Caco-2 (cell line): Measurements from ENCODE around the gene BRD1. TPM values are rescaled to one million over a fixed set of nuclear protein-coding genes. Genes with fewer than 3 reads are reported as not detected.
"Not testable (repeated sequence)": the region's sequence is repeated elsewhere in the genome, so short reads cannot be mapped to it uniquely, and the experiment has no call there.

ENCODE experiments used
- BruUV-seq: library from RNA; stranded (reverse); fragments of 400-500 nt; replicated peaks from 2 replicates; lab custom pipeline; 2021; lab: Mats Ljungman, UMichigan
- CTCF ChIA-PET: fragments of 300-600 bp; sonication (Branson Sonifier 250); formaldehyde crosslinking; loops from one replicate; lab custom pipeline; 2022; ENCODE audit warnings: antibody characterized with exemption; lab: Charles Lee
- POLR2A ChIA-PET: fragments of 300-600 bp; sonication (Branson Sonifier 250); formaldehyde crosslinking; loops from one replicate; lab custom pipeline; 2022; ENCODE audit warnings: antibody characterized with exemption; lab: Charles Lee
- DNase-seq, 2 experiments: peaks; one replicate each; pipeline versions ENCODE4 v3.0.0 to v3.0.0-alpha.2; 2020 to 2022
- H3K27me3 ChIP-seq: replicated peaks from 2 replicates; pipeline ENCODE4 v1.6.0; 2011; ENCODE audit warnings: low read length; ENCODE audit not compliant: control insufficient read depth, insufficient read depth
- H3K36me3 ChIP-seq: 2 replicates; pipeline ENCODE4 v1.5.1; 2011; ENCODE audit warnings: low read length; ENCODE audit not compliant: control insufficient read depth, insufficient read depth
- H3K4me1 ChIP-seq: fragments of 250-450 bp; sonication (Bioruptor Pico); 2 replicates; pipeline ENCODE4 v1.5.1; 2020; ENCODE audit warnings: mild to moderate bottlenecking
- H3K4me3 ChIP-seq: 2 replicates; pipeline ENCODE4 v1.5.1; 2011; ENCODE audit warnings: low read depth, mild to moderate bottlenecking, control low read depth, low read length
- H3K9me3 ChIP-seq: fragments of 250-450 bp; sonication (Bioruptor Pico); 2 replicates; pipeline ENCODE4 v1.5.1; 2020; ENCODE audit warnings: mild to moderate bottlenecking, moderate library complexity
- H3K27ac Mint-ChIP-seq: one replicate; pipeline ENCODE4 v1.8.0; 2022; ENCODE audit warnings: mixed read lengths; ENCODE audit not compliant: unreplicated experiment
- H3K27me3 Mint-ChIP-seq: one replicate; pipeline ENCODE4 v1.8.0; 2022; ENCODE audit warnings: mixed read lengths; ENCODE audit not compliant: insufficient read depth, unreplicated experiment
- H3K36me3 Mint-ChIP-seq: one replicate; pipeline ENCODE4 v1.8.0; 2022; ENCODE audit warnings: mild to moderate bottlenecking, mixed read lengths; ENCODE audit not compliant: insufficient read depth, unreplicated experiment
- H3K4me1 Mint-ChIP-seq: one replicate; pipeline ENCODE4 v1.8.0; 2022; ENCODE audit warnings: low read depth, mixed read lengths; ENCODE audit not compliant: unreplicated experiment
- H3K4me3 Mint-ChIP-seq: one replicate; pipeline ENCODE4 v1.8.0; 2022; ENCODE audit warnings: mild to moderate bottlenecking, moderate library complexity, mixed read lengths; ENCODE audit not compliant: unreplicated experiment
- H3K9me3 Mint-ChIP-seq: one replicate; pipeline ENCODE4 v1.8.0; 2022; ENCODE audit warnings: mixed read lengths; ENCODE audit not compliant: unreplicated experiment
- intact Hi-C: fragments of 100-400 bp; cut with micrococcal nuclease; formaldehyde crosslinking; loops from one replicate; pipeline ENCODE4 v1.10.0; 2022; ENCODE audit not compliant: unreplicated experiment
- total RNA-seq: library from RNA; stranded (reverse); gene quantifications from 2 replicates; pipeline ENCODE4 v1.2.3, GENCODE V29; 2022
- TF ChIP-seq, protein P1 (sequence below), 2 experiments: fragments of 200-600 bp in 1 of 2; IDR thresholded peaks; 1 replicate in 1 of 2; 2 replicates in 1 of 2; pipeline versions ENCODE4 v1.5.1 to v1.8.0; 2011 to 2022; ENCODE audit warnings: antibody characterized with exemption in 1 of 2, control low read depth in 1 of 2, inconsistent platforms in 1 of 2, low read depth in 1 of 2, low read length in 1 of 2, mild to moderate bottlenecking in 1 of 2, moderate library complexity in 1 of 2; ENCODE audit not compliant: insufficient read depth in 1 of 2, severe bottlenecking in 1 of 2, unreplicated experiment in 1 of 2

The BRD1 gene
- total RNA-seq, 1 experiment from 2014 or later, result 46.9 TPM

DNA sequence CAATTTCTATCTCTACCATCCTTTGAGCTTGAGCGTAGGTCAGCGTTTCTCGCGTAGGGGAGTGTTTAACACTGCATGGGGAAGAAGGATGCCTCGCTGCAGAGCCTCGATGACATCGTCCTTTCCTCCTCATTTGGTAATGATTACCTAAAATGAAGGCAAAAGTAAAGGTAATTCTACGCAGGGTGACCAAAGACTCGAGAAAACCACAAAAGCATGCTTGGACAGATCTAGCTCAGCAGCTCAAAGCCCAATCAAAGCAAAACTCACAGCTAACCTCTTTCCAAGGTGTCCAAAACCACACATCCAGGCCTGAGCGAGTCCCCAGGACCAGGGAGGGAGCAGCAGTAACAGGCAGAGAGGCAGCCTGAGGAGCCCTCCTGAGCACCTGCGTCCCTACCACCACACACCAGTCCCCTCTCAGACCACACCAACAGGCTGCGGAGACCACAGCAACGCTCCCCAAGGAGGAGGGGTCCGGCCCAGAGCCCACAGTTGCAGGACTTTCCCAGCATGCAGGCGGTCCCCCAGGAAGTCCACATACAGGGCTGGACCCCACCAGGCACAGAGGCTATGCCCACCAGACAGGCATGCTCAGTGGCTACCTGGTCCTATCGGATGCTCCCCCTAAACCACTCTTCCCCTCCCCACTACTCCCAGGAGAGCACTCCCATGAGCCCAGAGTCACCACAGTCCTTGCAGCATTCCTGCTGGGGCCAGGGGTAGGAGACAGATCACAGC, 3.3 kb downstream of the BRD1 start:
- Mint-ChIP-seq H3K4me3 (no peak overlapping the region), H3K27me3 (no peaks in the 10 kb centered on the region), H3K27ac (peak overlapping the region; percentile 70), H3K36me3 (peaks cover 69% of the 10 kb centered on the region), H3K4me1 (no peaks in the 10 kb centered on the region), H3K9me3 (no peaks in the 10 kb centered on the region)
- Histone ChIP-seq H3K4me1 (peaks cover 13% of the 10 kb centered on the region), H3K9me3 (no peaks in the 10 kb centered on the region), H3K27me3 (no peaks in the 10 kb centered on the region), H3K36me3 (peaks cover 6% of the 10 kb centered on the region), H3K4me3 (no peak overlapping the region)
- intact Hi-C loops, result no loop called here
- CTCF ChIA-PET, result no interaction called here
- POLR2A ChIA-PET, result no interaction called here
- TF ChIP-seq, protein P1, sequence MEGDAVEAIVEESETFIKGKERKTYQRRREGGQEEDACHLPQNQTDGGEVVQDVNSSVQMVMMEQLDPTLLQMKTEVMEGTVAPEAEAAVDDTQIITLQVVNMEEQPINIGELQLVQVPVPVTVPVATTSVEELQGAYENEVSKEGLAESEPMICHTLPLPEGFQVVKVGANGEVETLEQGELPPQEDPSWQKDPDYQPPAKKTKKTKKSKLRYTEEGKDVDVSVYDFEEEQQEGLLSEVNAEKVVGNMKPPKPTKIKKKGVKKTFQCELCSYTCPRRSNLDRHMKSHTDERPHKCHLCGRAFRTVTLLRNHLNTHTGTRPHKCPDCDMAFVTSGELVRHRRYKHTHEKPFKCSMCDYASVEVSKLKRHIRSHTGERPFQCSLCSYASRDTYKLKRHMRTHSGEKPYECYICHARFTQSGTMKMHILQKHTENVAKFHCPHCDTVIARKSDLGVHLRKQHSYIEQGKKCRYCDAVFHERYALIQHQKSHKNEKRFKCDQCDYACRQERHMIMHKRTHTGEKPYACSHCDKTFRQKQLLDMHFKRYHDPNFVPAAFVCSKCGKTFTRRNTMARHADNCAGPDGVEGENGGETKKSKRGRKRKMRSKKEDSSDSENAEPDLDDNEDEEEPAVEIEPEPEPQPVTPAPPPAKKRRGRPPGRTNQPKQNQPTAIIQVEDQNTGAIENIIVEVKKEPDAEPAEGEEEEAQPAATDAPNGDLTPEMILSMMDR (IDR thresholded peaks at IDR 0.05; ENCODE audit: insufficient read depth in 1 of 2, low read depth in 1 of 2, low read length in 1 of 2, severe bottlenecking in 1 of 2, unreplicated experiment in 1 of 2), result no peak
- no peak for DNase-seq
- BruUV-seq, result no TSS peak

DNA sequence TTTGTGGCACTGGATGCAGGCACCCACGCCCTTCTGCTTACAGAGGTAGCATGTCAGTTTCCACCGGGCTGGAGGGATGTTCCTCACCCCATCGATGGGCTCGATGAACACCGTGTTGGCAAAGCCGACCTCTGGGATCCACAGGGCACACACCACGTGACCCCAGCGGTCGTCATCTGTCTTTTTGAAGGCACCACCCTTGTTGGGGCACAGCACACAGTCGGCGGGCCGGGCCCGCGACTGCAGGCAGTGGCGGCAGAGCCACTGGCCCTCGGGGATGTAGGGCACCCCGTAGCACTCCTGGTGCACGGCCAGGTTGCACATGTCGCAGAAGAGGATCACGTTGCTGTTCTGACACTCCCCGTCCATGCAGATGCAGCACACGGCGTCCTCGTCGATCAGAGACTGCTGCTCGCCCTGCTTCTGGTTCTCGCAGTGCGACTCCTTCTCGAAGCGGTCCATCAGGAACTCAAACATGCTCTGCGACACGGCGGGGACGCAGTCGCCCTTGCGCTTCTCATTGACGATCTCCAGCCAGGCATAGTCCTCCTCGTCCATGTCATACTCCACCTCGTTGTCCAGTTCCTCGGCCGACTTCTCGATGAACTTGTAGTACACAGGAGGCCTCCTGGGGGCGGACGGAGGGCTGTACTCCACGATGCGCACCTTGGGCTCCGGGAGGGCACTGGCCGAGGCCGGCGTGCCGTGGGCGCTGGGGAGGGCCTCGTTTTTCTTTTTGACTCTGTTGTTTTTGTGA, 4.2 kb downstream of the BRD1 start:
- no peaks in the 10 kb centered on the region for H3K9me3 ChIP-seq
- no peak for DNase-seq
- TF ChIP-seq, protein P1 (IDR thresholded peaks at IDR 0.05; ENCODE audit: insufficient read depth in 1 of 2, low read depth in 1 of 2, low read length in 1 of 2, severe bottlenecking in 1 of 2, unreplicated experiment in 1 of 2), result no peak
- peaks cover 13% of the 10 kb centered on the region for H3K4me1 ChIP-seq
- no peaks in the 10 kb centered on the region for H3K27me3 Mint-ChIP-seq
- no peak overlapping the region for H3K4me3 ChIP-seq
- no peak overlapping the region for H3K4me3 Mint-ChIP-seq
- peaks cover 78% of the 10 kb centered on the region for H3K36me3 Mint-ChIP-seq
- H3K9me3 Mint-ChIP-seq, result no peaks in the 10 kb centered on the region
- H3K27ac Mint-ChIP-seq, result no peak overlapping the region
- ChIA-PET CTCF (no interaction called here), POLR2A (no interaction called here)
- peaks cover 6% of the 10 kb centered on the region for H3K36me3 ChIP-seq
- H3K4me1 Mint-ChIP-seq, result no peaks in the 10 kb centered on the region
- TSS peak; percentile 16 for BruUV-seq
- intact Hi-C loops, result no loop called here
- H3K27me3 ChIP-seq, result no peaks in the 10 kb centered on the region

DNA sequence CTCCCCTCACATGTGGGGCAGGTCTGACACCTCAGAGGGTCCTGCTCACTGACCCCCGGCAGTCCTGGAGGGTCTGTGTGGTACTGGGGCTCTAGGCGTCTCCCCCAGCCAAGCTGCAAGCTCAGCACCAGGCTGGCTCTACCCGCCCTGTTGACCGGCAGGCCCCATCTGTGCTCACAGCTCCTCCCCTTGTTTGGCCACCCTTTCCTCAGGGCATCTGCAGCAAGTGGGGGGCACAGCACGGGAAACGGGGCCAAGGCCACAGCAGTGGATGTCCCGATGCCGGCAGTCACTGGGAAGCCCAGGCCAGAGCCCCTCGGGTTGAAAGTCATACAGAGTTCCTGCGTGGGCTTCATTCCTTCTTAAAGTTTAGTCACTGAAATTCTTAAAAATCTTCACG, 5.9 kb downstream of the BRD1 start:
- peaks cover 94% of the 10 kb centered on the region for H3K36me3 Mint-ChIP-seq
- intact Hi-C loops, H3K9me3 ChIP-seq, BruUV-seq, H3K4me1 Mint-ChIP-seq, H3K27ac Mint-ChIP-seq, DNase-seq, H3K36me3 ChIP-seq, H3K9me3 Mint-ChIP-seq, H3K4me3 Mint-ChIP-seq, POLR2A ChIA-PET, H3K27me3 ChIP-seq, H3K4me3 ChIP-seq, H3K27me3 Mint-ChIP-seq, CTCF ChIA-PET: not testable (repeated sequence)
- peaks cover 13% of the 10 kb centered on the region for H3K4me1 ChIP-seq
